ENCODE measurements around the gene KAT2A. TPM values are rescaled to one million over a fixed set of nuclear protein-coding genes. Genes with fewer than 3 reads are reported as not detected.

The KAT2A gene
- total RNA-seq, 1 experiment from 2014 or later, result 44.8 TPM

DNA sequence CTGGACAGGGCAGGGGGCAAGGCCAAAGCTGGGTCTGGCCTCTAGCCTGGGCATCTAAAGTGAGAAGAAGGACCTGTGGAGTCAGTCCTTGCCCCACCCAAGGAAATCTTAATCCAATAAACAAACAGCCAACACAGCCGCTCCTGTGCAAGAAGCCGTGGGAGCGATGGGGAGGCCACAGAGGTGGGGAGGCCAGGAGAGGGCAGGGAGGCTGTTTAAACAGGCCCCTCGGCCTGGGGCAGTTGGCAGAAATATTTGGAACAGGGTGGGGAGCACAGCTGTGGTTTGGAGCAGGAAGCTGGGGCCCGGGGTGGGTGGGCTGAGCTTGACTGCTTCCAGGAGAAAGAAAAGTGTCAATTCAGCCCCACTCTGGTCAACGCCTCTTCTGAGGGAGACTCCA is 28.2 kb downstream of the KAT2A start (continued):
- no peak for TF ChIP-seq ZNF138 (CRISPR knock-in tag; conservative IDR thresholded peaks at IDR 0.05)

DNA sequence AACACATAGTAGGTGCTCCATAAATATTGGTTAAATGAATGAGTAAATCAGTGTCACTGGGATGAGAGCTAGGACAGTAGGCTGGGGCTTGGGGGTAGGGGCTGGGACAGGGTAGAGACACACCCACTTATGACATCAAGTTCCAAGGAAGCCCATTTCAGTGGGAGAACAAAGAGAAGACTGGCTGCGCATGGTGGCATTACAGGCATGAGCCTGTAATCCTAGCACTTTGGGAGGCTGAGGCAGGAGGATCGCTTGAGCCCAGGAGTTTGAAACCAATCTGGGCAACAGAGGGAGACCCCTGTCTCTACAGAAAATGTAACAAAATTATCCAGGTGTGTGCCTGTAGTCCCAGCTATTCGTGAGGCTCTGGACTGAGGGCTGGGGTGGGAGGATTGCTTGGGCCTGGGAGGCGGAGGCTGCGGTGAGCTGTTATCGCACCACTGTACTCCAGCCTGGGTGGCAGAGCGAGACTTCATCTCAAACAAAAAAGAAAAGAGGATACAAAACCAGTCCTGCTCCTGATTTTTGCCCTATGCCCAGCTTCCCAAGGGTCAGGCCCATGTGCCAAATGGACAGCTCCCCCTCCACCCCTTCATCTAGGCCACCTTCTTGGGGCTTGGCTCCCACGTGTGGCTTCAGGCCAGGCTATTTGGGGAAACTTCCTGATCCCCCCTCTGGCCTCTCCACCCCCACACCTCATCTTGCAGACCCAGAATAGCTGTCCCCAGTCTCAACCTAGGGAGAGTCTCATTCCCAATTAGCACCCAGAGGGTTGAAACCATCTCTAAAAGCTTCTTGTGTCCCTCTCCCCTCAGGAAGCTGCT is 30.0 kb downstream of the KAT2A start:
- no peak overlapping the region for H3K27ac Mint-ChIP-seq
- H3K4me1 Mint-ChIP-seq, result peaks cover 15% of the 10 kb centered on the region
- H3K9me3 Mint-ChIP-seq, result no peaks in the 10 kb centered on the region
- CTCF ChIA-PET, result interaction anchor here (1.0 to 2.6 kb wide), 8 partner anchors 10 to 131 kb away, joined by 3 to 20 read pairs (median 4); partner anchors contain the start of gene KAT2A
- no peak for ATAC-seq
- DNase-seq (ENCODE audit: low spot score), result no peak
- peaks cover 5% of the 10 kb centered on the region for H3K27me3 Mint-ChIP-seq (ENCODE audit: low read depth)
- POLR2A ChIA-PET, result interaction anchor here (0.6 to 0.7 kb wide), 2 partner anchors 215 to 1777 kb away, joined by 3 to 5 read pairs; no protein-coding TSS in a partner anchor
- H3K4me3 Mint-ChIP-seq, result no peak overlapping the region
- no peaks in the 10 kb centered on the region for H3K36me3 Mint-ChIP-seq
- TF ChIP-seq, protein P1, sequence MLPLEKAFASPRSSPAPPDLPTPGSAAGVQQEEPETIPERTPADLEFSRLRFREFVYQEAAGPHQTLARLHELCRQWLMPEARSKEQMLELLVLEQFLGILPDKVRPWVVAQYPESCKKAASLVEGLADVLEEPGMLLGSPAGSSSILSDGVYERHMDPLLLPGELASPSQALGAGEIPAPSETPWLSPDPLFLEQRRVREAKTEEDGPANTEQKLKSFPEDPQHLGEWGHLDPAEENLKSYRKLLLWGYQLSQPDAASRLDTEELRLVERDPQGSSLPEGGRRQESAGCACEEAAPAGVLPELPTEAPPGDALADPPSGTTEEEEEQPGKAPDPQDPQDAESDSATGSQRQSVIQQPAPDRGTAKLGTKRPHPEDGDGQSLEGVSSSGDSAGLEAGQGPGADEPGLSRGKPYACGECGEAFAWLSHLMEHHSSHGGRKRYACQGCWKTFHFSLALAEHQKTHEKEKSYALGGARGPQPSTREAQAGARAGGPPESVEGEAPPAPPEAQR (CRISPR knock-in tag; IDR thresholded peaks at IDR 0.05), result no peak
- no peak for TF ChIP-seq PRRX2 (CRISPR knock-in tag; IDR thresholded peaks at IDR 0.05)

DNA sequence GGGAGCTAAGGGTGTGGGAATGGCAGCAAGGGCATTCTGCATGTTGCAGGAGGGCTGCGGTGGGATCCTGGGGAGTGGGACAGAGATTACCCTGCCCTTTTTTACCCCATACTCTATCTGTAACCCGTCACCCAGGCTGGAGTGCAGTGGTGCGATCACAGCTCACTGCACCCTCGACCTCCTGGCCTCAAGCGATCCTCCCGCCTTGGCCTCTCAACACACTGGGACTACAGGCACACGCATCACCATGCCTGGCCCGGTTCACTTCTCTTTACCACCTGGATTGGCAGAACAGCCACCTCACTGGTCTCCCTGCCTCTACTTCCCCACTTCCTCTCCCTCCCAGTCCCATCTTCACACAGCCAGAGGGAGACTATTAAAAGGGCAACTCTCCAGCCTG is 32.4 kb downstream of the KAT2A start:
- peaks cover 15% of the 10 kb centered on the region for H3K4me1 Mint-ChIP-seq
- no peak overlapping the region for H3K4me3 Mint-ChIP-seq
- no peaks in the 10 kb centered on the region for H3K27me3 Mint-ChIP-seq (ENCODE audit: low read depth)
- no peak overlapping the region; the same call in 1 of the 2 replicates for H3K27ac Mint-ChIP-seq
- ATAC-seq (no peak), DNase-seq (ENCODE audit: low spot score) (no peak)
- CTCF ChIA-PET, result interaction anchor here (0.6 to 2.1 kb wide), 4 partner anchors 10 to 32 kb away, joined by 3 to 11 read pairs (median 6); partner anchors contain the start of genes KAT2A and ZNF385C
- POLR2A ChIA-PET, result no interaction called here
- H3K9me3 Mint-ChIP-seq, result no peaks in the 10 kb centered on the region
- no peaks in the 10 kb centered on the region for H3K36me3 Mint-ChIP-seq
- TF ChIP-seq, protein P2, sequence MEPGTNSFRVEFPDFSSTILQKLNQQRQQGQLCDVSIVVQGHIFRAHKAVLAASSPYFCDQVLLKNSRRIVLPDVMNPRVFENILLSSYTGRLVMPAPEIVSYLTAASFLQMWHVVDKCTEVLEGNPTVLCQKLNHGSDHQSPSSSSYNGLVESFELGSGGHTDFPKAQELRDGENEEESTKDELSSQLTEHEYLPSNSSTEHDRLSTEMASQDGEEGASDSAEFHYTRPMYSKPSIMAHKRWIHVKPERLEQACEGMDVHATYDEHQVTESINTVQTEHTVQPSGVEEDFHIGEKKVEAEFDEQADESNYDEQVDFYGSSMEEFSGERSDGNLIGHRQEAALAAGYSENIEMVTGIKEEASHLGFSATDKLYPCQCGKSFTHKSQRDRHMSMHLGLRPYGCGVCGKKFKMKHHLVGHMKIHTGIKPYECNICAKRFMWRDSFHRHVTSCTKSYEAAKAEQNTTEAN (CRISPR knock-in tag; IDR thresholded peaks at IDR 0.05), result no peak
- TF ChIP-seq, protein P3, sequence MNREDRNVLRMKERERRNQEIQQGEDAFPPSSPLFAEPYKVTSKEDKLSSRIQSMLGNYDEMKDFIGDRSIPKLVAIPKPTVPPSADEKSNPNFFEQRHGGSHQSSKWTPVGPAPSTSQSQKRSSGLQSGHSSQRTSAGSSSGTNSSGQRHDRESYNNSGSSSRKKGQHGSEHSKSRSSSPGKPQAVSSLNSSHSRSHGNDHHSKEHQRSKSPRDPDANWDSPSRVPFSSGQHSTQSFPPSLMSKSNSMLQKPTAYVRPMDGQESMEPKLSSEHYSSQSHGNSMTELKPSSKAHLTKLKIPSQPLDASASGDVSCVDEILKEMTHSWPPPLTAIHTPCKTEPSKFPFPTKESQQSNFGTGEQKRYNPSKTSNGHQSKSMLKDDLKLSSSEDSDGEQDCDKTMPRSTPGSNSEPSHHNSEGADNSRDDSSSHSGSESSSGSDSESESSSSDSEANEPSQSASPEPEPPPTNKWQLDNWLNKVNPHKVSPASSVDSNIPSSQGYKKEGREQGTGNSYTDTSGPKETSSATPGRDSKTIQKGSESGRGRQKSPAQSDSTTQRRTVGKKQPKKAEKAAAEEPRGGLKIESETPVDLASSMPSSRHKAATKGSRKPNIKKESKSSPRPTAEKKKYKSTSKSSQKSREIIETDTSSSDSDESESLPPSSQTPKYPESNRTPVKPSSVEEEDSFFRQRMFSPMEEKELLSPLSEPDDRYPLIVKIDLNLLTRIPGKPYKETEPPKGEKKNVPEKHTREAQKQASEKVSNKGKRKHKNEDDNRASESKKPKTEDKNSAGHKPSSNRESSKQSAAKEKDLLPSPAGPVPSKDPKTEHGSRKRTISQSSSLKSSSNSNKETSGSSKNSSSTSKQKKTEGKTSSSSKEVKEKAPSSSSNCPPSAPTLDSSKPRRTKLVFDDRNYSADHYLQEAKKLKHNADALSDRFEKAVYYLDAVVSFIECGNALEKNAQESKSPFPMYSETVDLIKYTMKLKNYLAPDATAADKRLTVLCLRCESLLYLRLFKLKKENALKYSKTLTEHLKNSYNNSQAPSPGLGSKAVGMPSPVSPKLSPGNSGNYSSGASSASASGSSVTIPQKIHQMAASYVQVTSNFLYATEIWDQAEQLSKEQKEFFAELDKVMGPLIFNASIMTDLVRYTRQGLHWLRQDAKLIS (CRISPR knock-in tag; IDR thresholded peaks at IDR 0.05; ENCODE audit: borderline replicate concordance), result no peak
- TF ChIP-seq TP53 (CRISPR knock-in tag; IDR thresholded peaks at IDR 0.05) (no peak), SMAD3 (CRISPR knock-in tag; IDR thresholded peaks at IDR 0.05; ENCODE audit: borderline replicate concordance) (no peak), ZNF263 (CRISPR knock-in tag; IDR thresholded peaks at IDR 0.05; ENCODE audit: low read depth) (no peak), HMGA2 (CRISPR knock-in tag; IDR thresholded peaks at IDR 0.05) (no peak), NFE2L1 (CRISPR knock-in tag; IDR thresholded peaks at IDR 0.05) (no peak), ETV6 (CRISPR knock-in tag; IDR thresholded peaks at IDR 0.05) (no peak), FOXK1 (CRISPR knock-in tag; IDR thresholded peaks at IDR 0.05) (no peak), ZNF317 (CRISPR knock-in tag; IDR thresholded peaks at IDR 0.05; ENCODE audit: borderline replicate concordance, low read depth) (no peak)
- TF ChIP-seq, protein P4, sequence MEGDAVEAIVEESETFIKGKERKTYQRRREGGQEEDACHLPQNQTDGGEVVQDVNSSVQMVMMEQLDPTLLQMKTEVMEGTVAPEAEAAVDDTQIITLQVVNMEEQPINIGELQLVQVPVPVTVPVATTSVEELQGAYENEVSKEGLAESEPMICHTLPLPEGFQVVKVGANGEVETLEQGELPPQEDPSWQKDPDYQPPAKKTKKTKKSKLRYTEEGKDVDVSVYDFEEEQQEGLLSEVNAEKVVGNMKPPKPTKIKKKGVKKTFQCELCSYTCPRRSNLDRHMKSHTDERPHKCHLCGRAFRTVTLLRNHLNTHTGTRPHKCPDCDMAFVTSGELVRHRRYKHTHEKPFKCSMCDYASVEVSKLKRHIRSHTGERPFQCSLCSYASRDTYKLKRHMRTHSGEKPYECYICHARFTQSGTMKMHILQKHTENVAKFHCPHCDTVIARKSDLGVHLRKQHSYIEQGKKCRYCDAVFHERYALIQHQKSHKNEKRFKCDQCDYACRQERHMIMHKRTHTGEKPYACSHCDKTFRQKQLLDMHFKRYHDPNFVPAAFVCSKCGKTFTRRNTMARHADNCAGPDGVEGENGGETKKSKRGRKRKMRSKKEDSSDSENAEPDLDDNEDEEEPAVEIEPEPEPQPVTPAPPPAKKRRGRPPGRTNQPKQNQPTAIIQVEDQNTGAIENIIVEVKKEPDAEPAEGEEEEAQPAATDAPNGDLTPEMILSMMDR (IDR thresholded peaks at IDR 0.05), result no peak
- TF ChIP-seq, protein P5, sequence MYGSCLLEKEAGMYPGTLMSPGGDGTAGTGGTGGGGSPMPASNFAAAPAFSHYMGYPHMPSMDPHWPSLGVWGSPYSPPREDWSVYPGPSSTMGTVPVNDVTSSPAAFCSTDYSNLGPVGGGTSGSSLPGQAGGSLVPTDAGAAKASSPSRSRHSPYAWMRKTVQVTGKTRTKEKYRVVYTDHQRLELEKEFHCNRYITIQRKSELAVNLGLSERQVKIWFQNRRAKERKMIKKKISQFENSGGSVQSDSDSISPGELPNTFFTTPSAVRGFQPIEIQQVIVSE (CRISPR knock-in tag; IDR thresholded peaks at IDR 0.05; ENCODE audit: borderline replicate concordance), result no peak
